ENCODE results near the gene MFRP.
"Not testable (repeated sequence)": the region's sequence is repeated elsewhere in the genome, so short reads cannot be mapped to it uniquely, and the experiment has no call there.

The MFRP gene

GRCh38 chr11:119346605-119347004 lies at the start of gene MFRP:
Gene MFRP, minus strand, starts transcription at chr11:119346705. Its CDS starts 192 bp downstream, at chr11:119346513.
- DNase-seq = no peak

DNA sequence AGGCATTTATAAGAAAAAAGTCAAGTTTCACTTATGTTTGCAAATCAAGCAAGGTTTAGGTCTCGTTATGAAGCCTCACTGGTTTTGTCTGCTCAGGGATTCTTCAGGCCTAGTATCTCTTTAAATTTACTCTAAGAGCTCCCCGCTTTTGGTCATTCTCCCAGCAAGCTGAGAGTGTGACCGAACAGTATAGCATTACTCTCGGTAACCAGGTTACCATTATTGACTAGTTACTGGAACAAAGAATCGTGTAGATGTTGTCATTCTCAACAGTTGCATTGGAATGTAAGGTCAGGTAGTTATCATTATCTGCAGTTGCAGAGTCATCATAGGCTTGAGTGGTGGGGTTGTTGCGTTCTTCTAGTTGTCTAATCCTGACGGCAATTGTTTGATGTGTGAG lies 44.8 kb upstream of the MFRP start:
- no peak for DNase-seq

- no peak for DNase-seq
These were observed 43.2 kb upstream of the MFRP start for GRCh38 chr11:119389611-119390254.

- no peak for DNase-seq
These were observed 41.6 kb upstream of the MFRP start for GRCh38 chr11:119388103-119388502.

DNA sequence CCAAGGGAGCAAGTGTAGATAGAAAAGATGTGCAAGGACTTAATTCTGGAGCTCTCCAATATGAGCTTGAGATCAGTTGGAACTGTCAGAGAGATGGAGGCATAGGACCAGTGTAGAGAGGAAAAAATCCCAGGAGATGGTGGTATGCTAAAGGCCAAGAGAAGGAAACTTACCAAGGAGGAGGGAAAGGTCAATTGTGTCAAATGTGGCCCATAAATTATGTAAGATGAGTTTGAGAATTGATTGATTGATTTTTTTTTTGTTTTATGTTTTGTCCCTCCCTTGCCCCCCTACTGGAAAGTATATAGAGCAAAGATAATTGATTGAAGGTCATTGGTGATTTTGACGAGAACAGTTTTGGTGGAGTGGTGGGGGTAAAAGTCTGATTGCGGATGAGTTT lies 37.8 kb upstream of the MFRP start:
- no peak for DNase-seq

DNA sequence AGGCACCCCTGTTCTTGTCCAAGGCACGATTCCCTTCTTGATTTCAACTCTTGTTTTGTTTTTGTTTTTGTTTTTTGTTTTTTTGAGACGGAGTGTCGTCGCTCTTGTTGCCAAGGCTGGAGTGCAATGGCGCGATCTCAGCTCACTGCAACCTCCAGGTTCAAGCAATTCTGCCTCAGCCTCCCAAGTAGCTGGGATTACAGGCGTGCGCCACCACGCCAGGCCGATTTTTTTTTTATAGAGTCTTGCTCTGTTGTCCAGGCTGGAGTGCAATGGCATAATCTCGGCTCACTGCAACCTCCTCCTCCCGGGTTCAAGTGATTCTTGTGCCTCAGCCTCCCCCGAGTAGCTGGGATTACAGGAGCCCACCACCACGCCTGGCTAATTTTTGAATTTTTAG lies 36.0 kb upstream of the MFRP start:
- DNase-seq = not testable (repeated sequence)

DNA sequence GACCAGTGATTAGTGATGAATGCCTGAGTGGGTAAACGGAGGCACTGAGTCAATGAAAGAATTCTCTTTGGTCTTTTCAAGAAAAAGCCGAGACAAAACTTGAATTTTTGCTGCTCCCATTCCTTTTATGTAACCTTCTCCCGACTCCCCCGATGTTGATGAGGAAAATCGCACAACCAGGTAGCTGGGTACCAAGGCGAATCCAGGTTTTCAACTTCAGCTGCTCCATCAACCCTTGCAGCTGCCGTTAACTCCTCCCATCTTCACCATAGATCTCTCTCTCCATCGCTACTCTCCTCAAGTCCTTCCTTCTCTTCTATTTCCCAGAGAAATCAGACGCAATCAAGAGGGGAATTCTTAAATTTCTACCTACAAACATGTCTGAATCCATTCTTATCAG lies 35.6 kb upstream of the MFRP start:
- DNase-seq = no peak

GRCh38 chr11:119381181-119381988 lies 34.9 kb upstream of the MFRP start, which contains the start of gene USP2:
Gene USP2, minus strand, starts transcription at chr11:119381690. Its CDS starts 8,210 bp downstream, at chr11:119373480.
- DNase-seq = peak; percentile 99

DNA sequence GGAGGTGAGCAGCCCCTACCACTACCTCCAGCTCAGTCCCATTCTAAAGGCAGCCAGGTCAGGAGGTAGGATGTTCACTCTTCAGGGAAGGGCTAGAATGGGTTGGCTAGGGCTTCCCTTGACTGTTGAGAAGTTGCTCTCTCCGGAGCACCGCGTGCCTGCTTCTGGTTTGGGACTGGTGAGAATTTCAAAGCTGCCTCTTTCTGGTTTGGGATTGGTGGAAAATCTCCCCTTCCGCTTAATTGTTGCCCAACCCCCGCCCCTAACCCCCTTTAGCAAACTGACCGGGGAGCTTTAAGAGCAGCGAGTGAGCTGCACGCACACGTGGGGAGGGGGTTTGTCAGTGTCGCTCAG lies 34.3 kb upstream of the MFRP start:
- no peak for DNase-seq

- peak; percentile 47 for DNase-seq
These were observed 33.8 kb upstream of the MFRP start for GRCh38 chr11:119380160-119380826.

DNA sequence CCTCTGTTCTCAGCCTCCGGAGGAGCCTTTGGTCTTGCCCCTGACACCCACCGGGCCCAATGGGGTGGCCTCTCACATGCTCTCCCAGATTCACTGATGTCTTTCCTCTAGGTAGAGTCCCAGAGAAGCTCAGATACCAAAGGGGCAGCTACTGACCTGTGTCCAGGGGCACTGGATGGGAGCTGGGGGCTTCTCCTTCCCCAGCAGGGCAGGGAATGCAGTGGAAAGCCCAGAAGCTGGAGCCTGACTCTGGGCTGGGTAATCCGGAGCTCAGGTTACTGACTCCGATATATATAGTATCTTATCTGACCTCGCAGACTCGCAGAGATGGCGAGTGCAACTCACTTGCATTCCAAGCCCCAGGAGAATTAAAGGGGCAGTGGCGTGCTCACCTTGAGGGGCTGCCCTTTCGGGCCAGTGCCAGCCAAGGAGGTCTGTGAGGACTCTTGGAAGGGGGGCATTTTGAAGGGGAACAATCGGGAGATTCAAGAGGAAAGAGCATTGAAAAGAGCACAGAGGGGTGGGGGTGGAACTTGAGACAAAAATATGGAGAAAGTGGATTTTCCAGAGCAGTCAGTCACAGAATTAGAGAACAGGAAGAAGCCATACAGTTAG lies 32.5 kb upstream of the MFRP start:
- DNase-seq = no peak

GRCh38 chr11:119377961-119378667 lies 31.6 kb upstream of the MFRP start:
- DNase-seq = peak; percentile 44

GRCh38 chr11:119377112-119377901 lies 30.8 kb upstream of the MFRP start:
- DNase-seq = peak; percentile 49

DNA sequence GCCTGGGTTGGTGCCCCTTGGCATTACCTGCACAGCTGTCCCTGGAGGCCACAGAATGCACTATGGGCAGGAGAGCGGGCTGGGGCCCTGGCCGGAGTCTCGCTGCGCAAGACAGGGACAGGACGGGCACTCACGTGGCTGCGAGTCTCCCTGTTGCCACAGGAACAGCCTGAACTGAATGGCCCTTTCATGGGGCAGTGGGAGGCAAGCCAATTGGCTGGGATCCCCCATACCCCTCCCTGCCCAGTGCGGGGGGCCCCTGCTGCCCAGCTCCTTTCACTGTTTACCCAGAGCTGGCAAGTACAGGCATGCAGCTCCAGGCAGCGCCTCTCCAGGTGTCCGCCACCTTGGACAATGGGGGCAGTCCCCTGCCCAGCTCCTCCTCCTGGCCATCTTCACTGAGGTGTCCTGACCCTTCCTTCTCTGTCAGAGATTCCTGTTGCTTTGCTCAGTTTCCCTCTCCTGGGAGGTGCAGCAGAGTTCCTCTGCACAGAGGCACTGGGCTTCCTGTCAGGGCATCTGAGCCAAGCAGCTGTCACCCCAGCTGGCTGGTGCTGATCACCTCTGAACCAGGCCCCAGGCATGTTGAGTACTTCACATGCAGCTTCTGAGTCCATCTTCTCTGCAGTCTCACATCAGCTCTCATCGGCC lies 29.8 kb upstream of the MFRP start:
- peak; percentile 50 for DNase-seq

GRCh38 chr11:119375337-119376196 lies 29.1 kb upstream of the MFRP start:
- peak; percentile 41 for DNase-seq

GRCh38 chr11:119374632-119375336 lies 28.3 kb upstream of the MFRP start:
- peak; percentile 44 for DNase-seq

DNA sequence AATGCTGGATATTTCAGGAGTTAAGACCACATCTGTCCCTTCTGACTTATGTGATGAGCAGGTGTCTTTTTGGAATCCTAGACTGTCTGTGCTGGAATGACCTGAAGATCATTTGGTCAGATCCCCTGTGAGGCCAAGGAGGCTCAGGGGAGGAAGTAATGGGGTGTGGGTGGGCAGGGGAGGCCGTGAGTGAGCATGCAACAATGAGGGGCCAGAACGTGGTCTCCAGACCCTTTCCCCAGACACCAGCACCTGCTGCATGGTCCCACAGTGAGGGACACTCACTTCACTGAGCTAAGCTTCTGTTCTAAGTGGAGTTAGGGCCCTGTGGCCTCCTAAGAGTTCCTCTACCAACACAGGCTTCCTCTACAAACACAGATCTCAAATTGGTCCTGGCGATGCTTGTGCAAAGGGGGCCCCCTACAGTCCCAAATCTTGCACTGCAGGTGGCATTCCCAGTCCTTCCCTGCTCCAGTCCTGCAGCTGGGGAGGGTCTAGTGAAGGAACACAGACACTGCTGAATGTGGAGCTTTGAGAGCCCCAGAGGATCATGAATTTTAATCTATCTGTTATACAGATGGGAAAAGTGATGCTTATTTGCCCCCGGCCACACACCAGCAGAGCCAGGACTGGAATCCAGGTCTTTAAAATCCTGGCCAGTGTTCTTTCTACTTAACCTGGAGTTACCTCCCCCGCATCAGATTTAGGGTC lies 27.6 kb upstream of the MFRP start:
- peak; percentile 70 for DNase-seq

DNA sequence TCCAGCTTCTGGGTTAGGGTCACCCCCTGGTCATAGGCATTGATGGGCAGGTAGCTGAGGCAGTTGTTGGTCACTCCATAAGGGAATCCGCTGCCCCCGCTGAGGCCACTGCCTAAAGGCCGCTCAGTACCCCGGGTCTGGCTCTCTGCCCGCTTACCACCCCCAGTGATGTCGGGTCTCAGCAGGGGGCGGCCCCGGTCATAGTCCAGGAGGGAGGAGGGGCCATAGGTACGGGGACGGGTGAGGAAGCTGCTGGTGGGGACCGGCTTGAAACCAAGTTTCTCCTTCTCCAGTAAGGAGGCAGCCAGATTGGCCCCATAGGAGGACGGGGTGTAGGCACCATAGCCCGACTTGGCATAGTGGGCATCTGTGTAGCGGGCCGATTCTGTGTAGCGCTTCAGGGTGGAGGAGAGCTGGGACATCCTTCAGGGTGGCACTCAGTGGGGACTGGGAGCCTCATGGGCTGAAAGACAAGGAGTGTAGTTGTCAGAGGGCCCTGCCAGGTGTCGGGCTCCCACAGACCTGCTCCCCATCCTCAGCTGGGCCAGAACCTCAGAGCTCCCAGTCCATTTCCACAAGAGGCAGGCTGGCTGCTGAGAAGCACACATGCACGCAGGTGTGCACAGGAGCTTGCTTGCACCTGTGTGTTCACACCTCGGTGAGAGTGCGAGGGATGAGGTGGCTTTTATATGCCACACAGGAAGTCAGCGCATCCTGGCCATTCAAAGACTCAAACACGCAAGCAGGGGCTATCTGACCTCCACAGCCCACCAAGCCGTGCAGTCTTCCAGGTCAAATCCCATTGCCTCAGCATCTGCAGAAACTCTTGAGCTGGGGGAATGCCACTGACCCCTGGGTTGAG lies 26.8 kb upstream of the MFRP start:
- DNase-seq = peak; percentile 49
